GM18508 (cell line): Measurements from ENCODE around the gene MRPS12.
"Not testable (repeated sequence)": the region's sequence is repeated elsewhere in the genome, so short reads cannot be mapped to it uniquely, and the experiment has no call there.

Experiments
- ATAC-seq: cut with Tn5 transposase; IDR thresholded peaks from one replicate; pipeline ENCODE4 v1.9.1; 2021; ENCODE audit warnings: moderate number of reproducible peaks; ENCODE audit not compliant: insufficient read depth, unreplicated experiment

Gene MRPS12

DNA sequence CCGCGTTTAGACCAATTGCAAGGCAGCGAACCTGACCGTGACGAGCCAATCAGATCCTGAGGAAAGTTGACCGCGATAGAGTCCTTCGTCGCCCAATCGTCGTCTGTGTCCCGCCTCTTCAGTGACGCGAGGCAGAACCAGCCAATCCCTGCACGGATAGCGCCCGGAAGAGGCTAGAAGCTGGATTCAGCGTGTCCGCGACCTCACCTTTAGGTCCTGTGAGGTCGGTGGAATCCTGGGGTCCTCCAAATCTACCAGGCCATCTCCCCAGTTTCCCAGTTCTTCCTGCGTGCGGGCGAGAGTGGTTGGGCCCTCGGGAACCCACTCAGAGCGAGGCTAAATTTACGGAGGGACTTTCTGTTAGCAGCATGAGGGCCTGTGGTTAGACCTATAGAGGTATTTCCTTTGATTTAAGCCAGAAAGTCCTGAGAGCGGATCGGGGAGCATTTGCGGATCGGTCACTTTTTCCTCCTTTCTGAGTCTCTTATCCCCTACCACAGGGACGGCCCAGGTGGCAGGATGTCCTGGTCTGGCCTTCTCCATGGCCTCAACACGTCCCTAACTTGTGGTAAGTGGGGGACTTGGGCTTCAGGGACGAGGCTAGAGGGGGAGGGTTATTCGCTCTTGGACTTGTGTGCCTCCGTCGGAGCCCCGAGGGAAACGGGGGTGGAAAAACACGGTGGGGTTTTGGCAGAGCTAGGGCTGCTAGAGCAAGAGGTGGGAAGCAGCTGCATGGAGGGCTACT is at the start of gene MRPS12:
MRPS12 (plus strand) TSS at position 169 of the 745 bp plus-strand sequence; CDS start at position 520, 351 bp downstream.
- peak; percentile 81 for ATAC-seq

DNA sequence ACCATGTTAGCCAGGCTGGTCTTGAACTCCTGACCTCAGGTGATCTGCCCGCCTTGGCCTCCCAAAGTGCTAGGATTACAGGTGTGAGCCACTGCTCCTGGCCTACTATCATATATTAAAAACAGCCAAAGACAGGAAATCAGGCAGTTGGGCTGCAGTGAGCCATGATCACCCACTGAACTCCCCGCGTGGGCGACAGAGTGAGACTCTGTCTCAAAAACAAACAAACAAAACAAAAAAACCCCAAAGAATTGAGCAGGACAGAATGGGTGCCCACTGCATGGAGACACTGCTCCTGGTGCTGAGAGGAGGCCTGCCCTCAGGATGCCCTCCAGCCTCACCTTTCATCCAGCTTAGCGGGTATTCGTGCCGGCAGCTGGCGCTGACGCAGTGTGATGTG is 47.5 kb upstream of the MRPS12 start:
- ATAC-seq: no peak

DNA sequence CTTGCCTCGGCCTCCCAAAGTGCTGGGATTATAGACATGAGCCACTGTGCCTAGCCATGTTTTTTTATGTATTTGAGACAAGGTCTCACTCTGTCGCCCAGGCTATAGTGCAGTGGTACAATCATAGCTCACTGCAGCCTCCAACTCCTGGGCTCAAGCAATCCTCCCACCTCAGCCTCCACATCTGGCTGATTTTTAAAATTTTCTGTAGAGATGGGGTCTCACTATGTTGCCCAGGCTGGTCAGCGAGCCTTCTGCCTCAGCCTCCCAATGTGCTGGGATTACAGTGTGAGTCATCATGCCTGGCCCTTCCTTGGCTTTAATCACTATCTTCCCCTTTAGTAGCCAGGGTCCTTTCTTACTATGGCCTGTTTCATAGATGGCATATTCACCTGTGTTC is 46.1 kb upstream of the MRPS12 start:
- ATAC-seq: not testable (repeated sequence)

DNA sequence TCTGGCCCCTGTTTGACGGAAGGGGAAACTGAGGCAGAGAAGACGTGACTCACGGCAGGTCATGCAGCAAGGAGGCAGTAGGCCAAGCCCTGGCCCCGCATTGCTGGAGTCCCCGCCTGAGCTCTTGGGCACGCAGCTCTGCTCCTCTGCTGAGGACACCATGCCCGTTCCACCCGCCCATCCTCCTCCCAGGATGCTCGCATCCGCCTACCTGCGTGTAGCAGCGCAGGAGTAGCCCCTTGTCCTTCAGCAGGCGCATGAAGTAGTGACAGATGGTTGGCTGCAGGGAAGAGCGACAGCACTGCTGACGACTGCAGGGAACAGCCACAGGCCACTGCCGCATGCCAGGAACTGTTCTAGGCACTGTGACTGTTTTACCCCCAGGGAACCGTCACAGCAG is 41.9 kb upstream of the MRPS12 start:
- ATAC-seq: no peak

DNA sequence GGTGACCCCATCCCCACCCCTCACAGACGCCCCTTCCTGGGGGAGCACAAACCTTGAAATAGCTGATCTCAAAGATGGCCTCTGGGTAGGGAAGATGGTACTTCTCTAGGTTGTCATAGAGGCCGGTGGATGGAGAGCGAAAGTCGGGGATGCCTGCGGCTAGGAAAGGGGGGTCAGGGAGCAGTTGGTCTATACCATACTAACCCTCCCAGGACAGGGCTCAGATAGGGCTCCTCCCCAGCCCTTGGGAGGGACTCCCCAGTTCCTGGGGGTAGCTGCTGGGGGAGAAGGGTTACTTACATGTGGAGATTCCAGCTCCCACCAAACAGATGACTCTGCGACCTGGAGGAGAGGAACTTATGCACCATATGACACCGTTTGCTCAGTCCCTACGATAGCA is 40.9 kb upstream of the MRPS12 start:
- ATAC-seq: no peak

DNA sequence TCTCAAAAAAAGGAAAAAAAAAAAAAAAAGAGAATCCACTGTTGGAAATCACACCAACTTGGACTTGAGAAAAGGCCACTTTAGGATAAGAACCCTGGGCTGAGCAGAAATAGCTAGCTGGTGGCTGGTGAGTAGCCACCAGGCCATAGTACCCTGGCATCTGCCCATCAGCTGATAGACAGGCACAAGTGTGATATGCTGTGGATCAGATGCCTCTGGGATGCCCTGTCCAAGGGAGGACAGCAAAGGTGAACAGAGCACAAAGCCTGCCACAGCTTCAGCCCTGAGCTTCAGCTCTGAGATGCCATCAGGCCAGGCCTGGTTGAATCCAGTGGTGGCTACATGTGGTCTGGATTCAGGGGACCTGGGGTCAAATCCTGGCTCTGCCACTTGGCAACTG is 40.1 kb upstream of the MRPS12 start:
- no peak for ATAC-seq

DNA sequence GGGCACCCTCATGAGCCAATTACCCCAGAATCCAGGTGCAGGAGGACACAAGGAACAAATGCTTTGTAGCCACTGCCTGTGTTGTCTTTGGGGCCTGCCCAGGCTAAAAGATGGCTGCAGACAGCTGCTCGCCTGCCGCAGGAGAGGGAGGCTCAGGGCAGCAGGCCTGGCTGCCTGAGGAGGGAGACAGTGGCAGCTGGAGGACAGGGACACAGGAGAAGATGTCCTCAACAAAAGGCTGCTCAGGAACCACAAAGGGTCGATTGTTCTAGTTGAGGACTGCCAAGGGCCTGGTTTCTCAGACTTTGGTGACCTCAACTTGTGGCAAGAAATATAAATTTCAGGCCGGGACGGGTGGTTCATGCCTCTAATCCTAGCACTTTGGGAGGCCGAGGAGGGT is 39.0 kb upstream of the MRPS12 start:
- ATAC-seq: no peak

DNA sequence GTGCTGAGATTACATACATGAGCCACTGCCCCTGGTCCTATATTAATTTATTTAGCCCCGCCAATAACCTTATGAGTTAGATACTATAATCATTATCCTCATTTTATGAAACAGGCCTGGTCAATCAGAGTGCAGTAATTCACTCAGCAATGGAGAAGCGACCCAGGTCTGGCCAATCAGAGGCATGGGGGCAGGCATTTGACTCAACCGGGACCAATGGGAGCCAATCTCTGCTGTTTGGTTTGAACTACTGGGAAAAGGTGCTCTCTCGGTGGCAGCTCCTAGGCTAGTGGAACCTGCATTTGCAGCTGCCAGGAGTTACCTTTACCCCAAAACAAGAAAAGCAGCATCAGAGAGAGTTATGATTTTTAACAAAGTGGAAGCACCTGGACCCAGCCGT is 37.9 kb upstream of the MRPS12 start:
- ATAC-seq: no peak

DNA sequence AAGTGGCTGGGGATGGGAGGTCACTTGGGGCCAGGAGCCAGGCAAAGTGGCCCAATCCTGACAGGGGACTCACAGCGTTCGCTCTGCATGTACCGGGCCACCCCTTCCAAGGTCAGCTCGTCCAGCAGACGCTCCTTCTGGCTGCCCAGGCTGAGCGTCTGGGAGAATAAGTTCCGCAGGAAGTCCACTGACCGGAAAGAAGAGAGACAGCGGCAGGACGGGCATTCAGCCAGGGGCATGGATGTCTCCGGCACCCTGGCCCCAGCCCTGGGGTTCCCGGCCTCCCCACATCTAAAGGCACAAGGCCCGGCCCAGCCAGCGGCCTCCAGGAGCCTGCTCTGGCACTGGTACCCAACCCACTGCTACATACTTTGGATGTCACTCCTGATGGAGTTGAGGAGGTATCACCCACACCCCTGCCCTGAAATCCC is 37.4 kb upstream of the MRPS12 start:
- no peak for ATAC-seq

DNA sequence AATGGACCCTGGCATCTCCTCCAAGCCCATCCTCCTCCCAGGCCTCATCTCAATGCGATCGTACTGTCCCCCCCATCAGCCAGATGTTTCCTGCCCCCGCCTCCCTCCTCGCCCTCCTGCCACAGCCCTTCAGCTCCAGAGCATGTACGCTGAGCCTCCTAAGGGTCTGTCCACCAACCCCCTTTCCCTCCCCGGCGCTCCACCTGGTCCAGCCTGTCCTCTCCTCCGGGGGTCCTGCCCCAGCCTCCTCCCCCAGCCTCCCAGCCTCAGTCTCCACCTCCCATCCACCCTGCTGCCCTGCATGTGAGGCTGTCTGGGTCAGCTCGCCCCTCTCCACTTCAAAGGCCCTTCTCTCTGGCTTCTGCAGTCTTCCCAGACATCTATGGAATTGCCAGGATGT is 35.8 kb upstream of the MRPS12 start:
- ATAC-seq: no peak

DNA sequence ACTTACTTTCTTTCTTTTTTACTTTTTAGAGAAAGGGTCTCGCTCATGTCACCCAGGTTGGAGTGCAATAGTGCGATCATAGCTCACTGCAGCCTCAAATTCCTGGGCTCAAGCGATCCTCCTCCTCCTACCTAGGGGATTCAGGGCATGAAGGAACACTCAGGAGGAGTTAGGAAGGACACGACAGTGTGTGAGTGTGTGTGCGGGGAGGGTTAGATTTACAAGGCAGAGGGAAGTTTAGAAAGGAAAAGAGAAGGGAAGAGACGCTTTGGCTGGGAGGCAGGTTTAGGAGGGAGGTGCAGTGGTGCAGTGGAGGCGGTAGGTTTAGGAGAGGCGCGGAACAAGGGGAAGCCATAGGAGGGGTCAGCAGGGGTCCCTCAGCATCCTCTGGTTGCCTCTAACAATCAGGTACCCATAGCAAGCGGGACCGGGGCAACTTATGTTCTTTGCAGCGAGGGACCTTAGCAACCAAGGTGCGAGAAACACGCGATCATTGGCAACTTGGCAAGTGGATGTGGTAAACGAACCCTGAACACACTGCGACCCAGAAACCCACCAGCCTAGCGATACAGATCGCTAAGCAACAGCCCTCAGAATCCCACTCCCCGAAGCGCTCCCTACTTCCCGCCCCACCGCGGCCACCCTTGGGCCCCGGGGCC is 31.8 kb upstream of the MRPS12 start:
- ATAC-seq: no peak

DNA sequence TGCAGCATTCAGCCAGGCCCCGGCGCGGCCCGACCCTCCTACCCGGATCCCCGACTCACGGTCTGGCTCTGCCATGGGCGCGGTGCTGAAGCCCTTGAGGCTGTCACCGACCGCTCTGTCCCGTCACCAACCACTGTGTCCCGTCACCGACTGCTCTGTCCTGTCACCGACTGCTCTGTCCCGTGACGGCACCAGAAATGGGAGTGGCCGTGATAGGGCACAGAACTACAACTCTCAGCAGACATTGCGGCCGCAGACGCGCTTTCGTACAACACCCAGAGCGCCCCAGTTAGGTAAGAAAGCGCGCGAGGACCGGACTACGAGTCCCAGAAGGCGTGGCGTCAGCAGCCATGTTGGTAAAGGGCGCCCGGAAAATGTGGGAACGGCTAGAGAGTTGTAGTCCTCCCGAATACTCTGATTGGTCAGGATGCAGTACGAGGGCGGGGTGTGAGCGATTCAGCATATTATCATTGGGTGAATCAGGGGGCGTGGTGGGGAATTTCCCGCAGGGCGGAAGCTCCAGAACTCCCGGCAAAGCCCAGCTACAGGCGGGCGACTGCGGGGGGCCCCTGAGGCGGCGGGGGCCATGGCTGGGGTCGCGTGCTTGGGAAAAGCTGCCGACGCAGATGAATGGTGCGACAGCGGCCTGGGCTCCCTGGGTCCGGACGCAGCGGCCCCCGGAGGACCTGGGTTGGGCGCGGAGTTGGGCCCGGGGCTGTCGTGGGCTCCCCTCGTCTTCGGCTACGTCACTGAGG is 31.1 kb upstream of the MRPS12 start, which contains the start of the genes NFKBIB and SIRT2:
NFKBIB (plus strand) TSS at position 523 of the 755 bp plus-strand sequence; CDS start at position 587, 64 bp downstream.
SIRT2 (minus strand) TSS at position 172 of the 755 bp plus-strand sequence; CDS start at position 75, 97 bp downstream.
- peak; percentile 76 for ATAC-seq

DNA sequence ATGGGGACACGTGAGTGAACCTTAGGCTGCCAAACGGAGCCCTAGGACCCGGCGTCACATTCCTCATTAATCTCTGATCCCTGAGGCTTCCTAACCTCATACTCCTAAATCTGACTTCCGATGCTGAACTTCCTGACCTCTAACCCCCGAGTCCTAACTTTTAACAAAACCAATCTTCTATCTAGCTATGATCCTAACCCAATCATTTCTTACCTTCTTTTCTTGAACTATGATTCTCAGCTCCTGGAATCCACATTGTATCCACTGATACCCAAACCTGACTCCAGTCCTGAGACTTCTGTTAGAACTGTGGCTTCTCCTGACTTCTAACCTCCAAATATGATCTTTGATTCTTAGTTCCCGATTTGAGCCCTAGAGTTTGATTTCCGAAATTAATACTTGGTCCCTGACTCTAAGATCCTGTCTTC is 30.5 kb upstream of the MRPS12 start:
- ATAC-seq: no peak

DNA sequence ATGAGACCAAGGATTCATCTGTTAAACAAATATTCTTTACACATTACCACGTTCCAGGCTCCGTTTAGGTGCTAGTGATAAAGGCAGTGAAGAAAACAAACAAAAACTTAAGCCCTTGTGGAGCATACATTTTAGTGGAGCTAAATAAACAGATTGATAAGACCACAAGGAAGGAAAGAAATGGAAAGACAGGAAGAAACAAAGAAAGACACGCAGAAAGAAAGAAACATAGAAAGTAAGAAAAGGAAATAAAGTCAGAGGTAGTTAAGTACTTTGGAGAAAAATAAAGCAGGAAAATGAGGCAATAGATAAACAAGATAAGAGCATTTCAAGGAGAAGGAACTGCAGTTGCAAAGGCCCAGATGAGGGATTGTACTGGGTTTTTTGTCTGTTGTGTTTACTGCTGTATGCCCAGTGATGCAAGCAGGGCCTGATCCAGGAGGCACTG is 30.0 kb upstream of the MRPS12 start:
- ATAC-seq: no peak

DNA sequence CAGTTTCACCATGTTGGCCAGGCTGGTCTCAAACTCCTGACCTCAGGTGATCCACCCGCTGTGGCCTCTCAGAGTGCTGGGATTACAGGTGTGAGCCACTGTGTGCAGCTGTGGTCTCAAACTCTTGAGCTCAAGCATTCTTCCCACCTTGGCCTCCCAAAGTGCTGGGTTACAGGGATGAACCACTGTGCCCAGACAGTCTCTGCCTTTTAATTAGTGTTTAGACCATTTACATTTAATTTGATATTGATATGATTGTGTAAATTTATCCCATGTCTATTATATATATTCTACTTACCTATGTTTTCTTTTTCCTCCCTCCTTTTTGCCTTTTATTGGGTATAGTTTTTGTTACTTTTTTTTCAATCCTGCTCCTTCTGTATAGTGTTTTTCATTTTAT is 29.1 kb upstream of the MRPS12 start:
- ATAC-seq: no peak

DNA sequence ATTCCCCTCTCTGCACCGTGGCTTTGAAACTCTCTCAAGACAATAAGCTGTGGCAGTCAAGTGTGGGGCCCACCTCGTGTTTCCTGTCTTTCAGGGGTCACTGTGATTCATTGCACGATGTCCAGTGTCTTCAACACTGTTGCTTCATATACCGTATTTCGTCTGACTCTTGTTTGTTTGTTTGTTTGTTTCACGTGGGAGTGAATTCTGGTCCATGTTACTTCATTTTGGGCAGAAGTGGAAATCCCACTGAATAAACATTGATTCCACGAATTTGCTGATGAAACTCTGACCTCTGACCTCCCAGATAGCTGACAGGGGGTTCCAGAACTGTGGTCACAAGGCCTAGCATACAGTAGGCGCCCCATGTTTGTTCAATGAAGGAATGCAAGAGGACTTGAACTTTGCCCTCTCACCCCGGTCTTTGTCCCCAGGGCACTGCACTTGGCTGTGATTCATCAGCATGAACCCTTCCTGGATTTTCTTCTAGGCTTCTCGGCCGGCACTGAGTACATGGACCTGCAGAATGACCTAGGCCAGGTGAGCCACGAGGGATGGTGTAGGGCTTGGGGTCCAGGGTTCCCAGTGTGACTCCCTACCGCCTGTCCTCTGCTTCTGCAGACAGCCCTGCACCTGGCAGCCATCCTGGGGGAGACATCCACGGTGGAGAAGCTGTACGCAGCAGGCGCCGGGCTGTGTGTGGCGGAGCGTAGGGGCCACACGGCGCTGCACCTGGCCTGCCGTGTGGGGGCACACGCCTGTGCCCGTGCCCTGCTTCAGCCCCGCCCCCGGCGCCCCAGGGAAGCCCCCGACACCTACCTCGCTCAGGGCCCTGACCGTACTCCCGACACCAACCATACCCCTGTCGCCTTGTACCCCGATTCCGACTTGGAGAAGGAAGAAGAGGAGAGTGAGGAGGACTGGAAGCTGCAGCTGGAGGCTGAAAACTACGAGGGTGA is 25.9 kb upstream of the MRPS12 start:
- no peak for ATAC-seq

DNA sequence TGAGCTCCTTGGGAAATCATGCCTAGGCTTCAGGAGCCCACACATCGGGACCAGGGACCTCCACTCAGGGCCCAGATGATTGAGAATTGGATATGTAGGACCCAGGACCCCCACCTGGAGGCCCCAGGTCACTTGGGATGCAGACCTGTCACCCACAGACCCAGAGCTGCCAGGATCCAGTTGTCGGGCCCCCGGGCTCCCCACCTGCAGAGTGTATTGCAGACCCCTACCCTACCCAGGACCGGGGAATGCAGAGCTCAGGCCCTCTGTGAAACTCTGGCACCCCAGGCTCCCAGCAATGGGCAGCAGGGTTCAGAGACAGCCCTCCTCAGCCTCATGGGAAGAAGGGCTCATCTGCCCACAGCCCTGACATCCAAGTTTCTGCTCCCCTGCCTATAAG is 25.1 kb upstream of the MRPS12 start:
- no peak for ATAC-seq

DNA sequence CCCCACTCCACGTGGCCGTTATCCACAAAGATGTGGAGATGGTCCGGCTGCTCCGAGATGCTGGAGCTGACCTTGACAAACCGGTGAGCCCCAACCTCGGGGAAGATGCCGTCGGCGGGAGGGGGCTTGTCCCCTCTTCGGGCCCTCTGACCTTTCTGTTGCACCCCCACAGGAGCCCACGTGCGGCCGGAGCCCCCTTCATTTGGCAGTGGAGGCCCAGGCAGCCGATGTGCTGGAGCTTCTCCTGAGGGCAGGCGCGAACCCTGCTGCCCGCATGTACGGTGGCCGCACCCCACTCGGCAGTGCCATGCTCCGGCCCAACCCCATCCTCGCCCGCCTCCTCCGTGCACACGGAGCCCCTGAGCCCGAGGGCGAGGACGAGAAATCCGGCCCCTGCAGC is 23.5 kb upstream of the MRPS12 start:
- ATAC-seq: no peak

DNA sequence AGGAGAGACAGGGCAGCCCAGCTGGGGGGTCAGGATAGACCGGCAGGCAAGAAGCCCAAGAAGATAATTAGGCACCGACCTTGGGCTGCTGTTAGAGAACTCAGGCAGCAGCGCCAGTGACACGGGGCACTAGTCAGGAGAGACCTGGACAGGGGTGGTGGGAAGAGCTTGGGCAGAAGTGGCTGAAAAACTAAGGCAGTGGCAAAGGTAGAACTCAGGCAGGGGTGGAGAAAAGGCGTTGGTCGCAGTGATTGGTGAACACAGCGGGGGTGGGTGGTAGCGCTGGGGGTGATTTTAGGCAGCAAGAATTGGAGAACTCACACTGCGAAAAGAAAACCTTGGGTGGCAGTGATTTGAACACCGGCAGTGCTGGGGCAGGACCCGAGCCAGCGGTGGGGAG is 23.1 kb upstream of the MRPS12 start:
- no peak for ATAC-seq

DNA sequence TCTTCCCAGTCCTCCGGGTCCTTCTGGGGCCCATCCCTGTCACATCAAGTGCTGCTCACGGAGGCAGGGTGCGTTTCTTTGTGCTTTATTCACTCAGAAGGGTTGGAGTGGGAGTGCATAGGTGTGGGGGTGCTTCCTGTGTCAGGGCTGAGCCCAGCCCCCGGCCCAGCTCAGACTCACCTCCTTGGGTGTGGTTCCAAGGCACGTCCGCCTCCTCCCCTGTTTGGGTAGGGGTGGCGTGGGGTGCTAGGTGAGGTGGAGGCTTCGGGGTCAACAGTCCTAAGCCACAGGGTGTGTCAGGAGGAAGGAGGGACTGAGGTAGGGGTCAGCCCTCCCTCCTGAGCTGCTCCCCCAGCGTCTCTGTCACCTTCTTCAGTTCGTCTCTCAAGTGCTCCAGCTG is 21.8 kb upstream of the MRPS12 start:
- ATAC-seq: no peak
